Smooth muscle cell (in vitro differentiated cells): ENCODE results near the gene CRTC1. TPM values are rescaled to one million over a fixed set of nuclear protein-coding genes. Genes with fewer than 3 reads are reported as not detected.

Source experiments
- DNase-seq: peaks from one replicate; lab custom pipeline; 2025; ENCODE audit not compliant: unreplicated experiment; lab: John Stamatoyannopoulos, UW
- H2AFZ ChIP-seq: fragments of 200-600 bp; sonication (generic); 2 replicates; pipeline ENCODE4 v1.6.0; 2016; ENCODE audit warnings: antibody characterized with exemption, low read depth, mild to moderate bottlenecking
- H3F3A ChIP-seq: fragments of 200-600 bp; sonication (generic); 2 replicates; pipeline ENCODE4 v1.6.0; 2017; ENCODE audit warnings: antibody characterized with exemption, low read depth
- H3K27ac ChIP-seq: fragments of 200-600 bp; sonication (generic); 2 replicates; pipeline ENCODE4 v1.5.1; 2016; ENCODE audit warnings: low read depth, mild to moderate bottlenecking
- H3K27me3 ChIP-seq: fragments of 200-600 bp; sonication (generic); 2 replicates; pipeline ENCODE4 v1.6.1; 2016; ENCODE audit warnings: low read depth, mild to moderate bottlenecking
- H3K36me3 ChIP-seq: fragments of 200-600 bp; sonication (generic); 2 replicates; pipeline ENCODE4 v1.5.1; 2016; ENCODE audit warnings: low read depth
- H3K4me1 ChIP-seq: fragments of 200-600 bp; sonication (generic); 2 replicates; pipeline ENCODE4 v1.5.1; 2016; ENCODE audit warnings: low read depth
- H3K4me2 ChIP-seq: fragments of 200-600 bp; sonication (generic); 2 replicates; pipeline ENCODE4 v1.6.0; 2016; ENCODE audit warnings: mild to moderate bottlenecking
- H3K4me3 ChIP-seq: fragments of 200-600 bp; sonication (generic); 2 replicates; pipeline ENCODE4 v1.5.1; 2016; ENCODE audit warnings: mild to moderate bottlenecking
- H3K79me2 ChIP-seq: fragments of 200-600 bp; sonication (generic); 2 replicates; pipeline ENCODE4 v1.6.0; 2016; ENCODE audit warnings: low read depth, mild to moderate bottlenecking
- H3K9ac ChIP-seq: fragments of 200-600 bp; sonication (generic); 2 replicates; pipeline ENCODE4 v1.6.0; 2016; ENCODE audit warnings: low read depth
- H3K9me3 ChIP-seq: fragments of 200-600 bp; sonication (generic); replicated peaks from 2 replicates; pipeline ENCODE4 v1.5.1; 2016; ENCODE audit warnings: low read depth
- H4K20me1 ChIP-seq: fragments of 200-600 bp; sonication (generic); 2 replicates; pipeline ENCODE4 v1.6.0; 2016; ENCODE audit warnings: low read depth
- WGBS: methylation state at CpG from one replicate; pipeline ENCODE4 v1.1.7; 2016; ENCODE audit warnings: low lambda C conversion rate; 5-methylcytosine and 5-hydroxymethylcytosine counted together
- polyA plus RNA-seq: library from polyadenylated mRNA; unstranded; fragments of >200 nt; fragmentation: Nextera tagmentation; extraction: Ambion mirVana; gene quantifications from 2 replicates; pipeline ENCODE4 v1.2.1, GENCODE V29; 2016
- total RNA-seq: library from RNA; depleted of rRNA; stranded (reverse); fragments of >200 nt; gene quantifications from 2 replicates; pipeline ENCODE4 v1.2.3, GENCODE V29; 2014
- TF ChIP-seq, protein P1 (sequence below): fragments of 200-600 bp; sonication (generic); IDR thresholded peaks from 2 replicates; pipeline ENCODE4 v1.5.1; 2017; ENCODE audit warnings: borderline replicate concordance, mild to moderate bottlenecking, antibody characterized with exemption; ENCODE audit not compliant: insufficient read depth, poor library complexity, severe bottlenecking

The CRTC1 gene
- total and polyA plus RNA-seq, 2 experiments from 2014 or later: 1.6 to 3.1 TPM

DNA sequence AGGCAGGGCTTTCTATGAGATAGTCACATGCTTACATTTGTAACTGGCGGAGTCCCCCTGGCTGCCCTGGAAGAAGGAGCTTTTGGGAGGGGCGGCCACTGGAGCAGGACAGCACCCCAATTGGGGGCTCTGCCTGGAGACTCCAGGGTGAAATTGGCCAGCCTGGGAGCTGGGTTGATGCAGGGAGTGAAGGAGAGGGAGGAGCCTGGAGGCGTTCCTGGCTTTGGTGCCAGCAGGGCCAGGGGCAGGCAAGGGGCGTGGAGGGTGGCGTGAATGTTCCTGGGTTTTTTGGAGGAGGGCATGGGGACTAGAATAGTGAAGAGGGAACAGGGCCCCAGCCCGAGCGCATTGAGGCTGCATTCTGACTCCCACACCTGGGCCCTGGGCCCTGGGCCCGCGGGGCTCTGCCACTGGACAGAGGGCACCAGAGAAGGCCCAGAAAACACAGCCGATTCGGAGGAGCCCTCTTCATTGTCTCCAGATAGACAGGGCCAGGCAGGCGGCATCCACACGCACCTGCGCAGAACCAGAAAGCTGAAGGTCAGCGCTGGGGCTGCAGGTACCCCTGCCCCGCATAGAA lies 78.1 kb downstream of the CRTC1 start:
- H3K4me2 ChIP-seq: no peak overlapping the region
- H3K79me2 ChIP-seq: no peaks in the 10 kb centered on the region
- H2AFZ ChIP-seq: no peak overlapping the region
- WGBS: 96% methylated on average over 10 of the region's 16 CpGs
- H3K27ac ChIP-seq: no peak overlapping the region
- H3K9me3 ChIP-seq: no peaks in the 10 kb centered on the region
- no peaks in the 10 kb centered on the region for H3K36me3 ChIP-seq
- TF ChIP-seq, protein P1, sequence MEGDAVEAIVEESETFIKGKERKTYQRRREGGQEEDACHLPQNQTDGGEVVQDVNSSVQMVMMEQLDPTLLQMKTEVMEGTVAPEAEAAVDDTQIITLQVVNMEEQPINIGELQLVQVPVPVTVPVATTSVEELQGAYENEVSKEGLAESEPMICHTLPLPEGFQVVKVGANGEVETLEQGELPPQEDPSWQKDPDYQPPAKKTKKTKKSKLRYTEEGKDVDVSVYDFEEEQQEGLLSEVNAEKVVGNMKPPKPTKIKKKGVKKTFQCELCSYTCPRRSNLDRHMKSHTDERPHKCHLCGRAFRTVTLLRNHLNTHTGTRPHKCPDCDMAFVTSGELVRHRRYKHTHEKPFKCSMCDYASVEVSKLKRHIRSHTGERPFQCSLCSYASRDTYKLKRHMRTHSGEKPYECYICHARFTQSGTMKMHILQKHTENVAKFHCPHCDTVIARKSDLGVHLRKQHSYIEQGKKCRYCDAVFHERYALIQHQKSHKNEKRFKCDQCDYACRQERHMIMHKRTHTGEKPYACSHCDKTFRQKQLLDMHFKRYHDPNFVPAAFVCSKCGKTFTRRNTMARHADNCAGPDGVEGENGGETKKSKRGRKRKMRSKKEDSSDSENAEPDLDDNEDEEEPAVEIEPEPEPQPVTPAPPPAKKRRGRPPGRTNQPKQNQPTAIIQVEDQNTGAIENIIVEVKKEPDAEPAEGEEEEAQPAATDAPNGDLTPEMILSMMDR: no peak
- no peaks in the 10 kb centered on the region for H3F3A ChIP-seq
- H3K4me1 ChIP-seq: no peaks in the 10 kb centered on the region
- H3K4me3 ChIP-seq: no peak overlapping the region
- no peak overlapping the region for H3K9ac ChIP-seq
- no peak for DNase-seq
- no peaks in the 10 kb centered on the region for H3K27me3 ChIP-seq
- no peaks in the 10 kb centered on the region for H4K20me1 ChIP-seq

DNA sequence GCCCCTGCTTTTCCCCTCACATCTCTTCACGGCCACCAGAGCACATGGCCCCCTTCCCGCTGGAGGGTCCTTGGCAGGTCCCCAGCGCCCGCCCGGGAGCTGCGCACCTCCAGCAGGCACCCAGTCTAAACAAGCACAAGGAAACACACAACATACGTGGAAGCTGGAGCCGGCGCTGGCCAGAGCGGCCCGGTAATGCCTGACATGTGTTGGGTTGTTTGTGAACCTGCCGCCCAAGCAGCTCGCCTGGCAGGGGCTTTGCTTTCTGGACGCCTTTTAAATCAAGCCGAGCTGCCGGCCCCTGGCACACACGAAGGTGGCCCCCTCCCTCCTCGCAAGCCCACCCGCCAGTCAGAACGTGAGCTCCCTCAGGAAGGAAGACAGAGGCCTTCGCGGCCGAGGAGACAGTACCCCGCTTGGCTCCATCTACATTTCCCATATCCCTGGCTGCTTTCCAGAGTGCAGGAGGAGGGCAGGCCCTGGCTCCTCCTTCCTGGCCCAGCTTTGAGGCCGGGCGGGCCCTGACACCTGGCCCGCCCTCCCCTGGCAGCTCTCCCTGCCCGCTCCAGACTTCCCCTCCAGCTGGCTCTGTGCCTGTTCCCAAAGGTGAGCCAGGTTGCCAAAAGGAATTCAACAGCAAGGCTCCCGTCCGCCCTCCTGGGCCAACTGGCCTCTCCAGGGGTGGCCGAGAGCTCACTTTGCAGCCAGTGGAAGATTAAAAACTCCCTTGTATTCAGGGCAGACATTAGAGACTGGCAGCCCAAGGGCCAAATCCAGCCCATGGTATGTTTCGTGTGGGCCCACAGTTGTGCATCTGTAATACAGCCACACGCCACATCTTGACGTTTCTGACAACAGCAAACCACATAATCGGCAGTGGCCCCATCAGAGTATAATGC lies 78.9 kb downstream of the CRTC1 start:
- no peak overlapping the region for H2AFZ ChIP-seq
- 90% methylated on average over 31 of the region's 35 CpGs for WGBS
- H3K9ac ChIP-seq: no peak overlapping the region

DNA sequence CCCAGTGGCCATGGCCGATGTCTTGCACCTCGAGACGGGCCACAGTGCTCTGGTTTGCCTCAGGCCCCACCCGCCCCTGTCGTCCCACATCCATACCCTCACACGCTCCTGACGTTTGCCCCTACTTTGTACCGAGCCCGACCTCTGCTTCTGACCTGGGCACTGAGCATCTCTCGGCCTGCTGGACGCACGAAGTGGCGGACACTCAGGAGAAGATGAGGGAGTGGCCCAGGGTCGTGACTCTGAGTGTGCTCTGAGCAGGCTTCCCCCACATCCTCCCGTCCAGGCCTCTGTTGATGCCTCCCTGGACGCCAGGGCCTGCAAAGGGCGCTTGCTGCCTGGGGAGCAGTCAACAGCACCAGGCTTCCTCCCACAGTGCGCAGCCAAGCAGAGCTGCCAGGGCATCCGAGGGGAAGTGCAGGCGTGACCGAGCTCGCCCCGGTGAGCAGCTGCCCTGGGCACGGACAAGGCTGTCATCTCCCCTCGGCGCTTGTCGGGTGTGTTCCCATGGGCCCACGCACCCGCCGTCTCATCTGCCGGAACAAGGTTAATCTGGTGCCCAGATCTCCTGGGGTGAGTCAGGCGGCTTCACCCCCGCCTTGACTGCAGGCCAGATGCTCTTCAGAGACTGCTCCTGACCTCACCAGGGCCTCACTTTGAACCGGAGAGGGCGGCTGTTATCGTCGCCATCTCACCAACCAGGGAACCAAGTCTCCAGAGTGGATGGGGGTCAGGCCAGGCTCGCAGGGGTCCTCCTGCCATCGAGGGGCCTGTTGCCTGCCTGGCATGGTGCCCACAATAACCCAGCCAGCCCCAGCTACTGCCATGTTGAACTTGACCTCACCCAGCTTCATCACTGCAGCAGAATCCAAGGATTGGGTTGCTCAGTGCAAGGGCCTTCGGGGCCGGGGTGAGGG lies 80.5 kb downstream of the CRTC1 start:
- TF ChIP-seq, protein P1: no peak
- H3K4me1 ChIP-seq: no peaks in the 10 kb centered on the region
- H3K9ac ChIP-seq: no peak overlapping the region
- no peaks in the 10 kb centered on the region for H3K27me3 ChIP-seq
- no peak overlapping the region for H3K4me3 ChIP-seq
- H3K79me2 ChIP-seq: no peaks in the 10 kb centered on the region
- no peak for DNase-seq
- no peaks in the 10 kb centered on the region for H4K20me1 ChIP-seq
- no peaks in the 10 kb centered on the region for H3K9me3 ChIP-seq
- no peak overlapping the region for H3K4me2 ChIP-seq
- no peaks in the 10 kb centered on the region for H3K36me3 ChIP-seq
- H2AFZ ChIP-seq: no peak overlapping the region
- peak overlapping the region; percentile 40 for H3K27ac ChIP-seq
- H3F3A ChIP-seq: no peaks in the 10 kb centered on the region
- WGBS: 74% methylated on average over 41 of the region's 41 CpGs

More for the DNA sequence above, 78.9 kb downstream of the CRTC1 start:
- H3K79me2 ChIP-seq: no peaks in the 10 kb centered on the region
- no peak overlapping the region for H3K27ac ChIP-seq
- H3K9me3 ChIP-seq: no peaks in the 10 kb centered on the region
- no peaks in the 10 kb centered on the region for H3K27me3 ChIP-seq
- H3F3A ChIP-seq: no peaks in the 10 kb centered on the region
- H3K4me2 ChIP-seq: no peak overlapping the region
- DNase-seq: no peak
- no peak overlapping the region for H3K4me3 ChIP-seq
- TF ChIP-seq, protein P1: no peak
- H3K36me3 ChIP-seq: no peaks in the 10 kb centered on the region
- no peaks in the 10 kb centered on the region for H4K20me1 ChIP-seq
- H3K4me1 ChIP-seq: no peaks in the 10 kb centered on the region
